Middle frontal gyrus (tissue), 1 donor: ENCODE results near the gene ZCCHC4.
"Not testable (repeated sequence)": the region's sequence is repeated elsewhere in the genome, so short reads cannot be mapped to it uniquely, and the experiment has no call there.

Experiments used
- DNase-seq: peaks from one replicate; pipeline ENCODE4 v3.0.0-alpha.2; 2015; ENCODE audit warnings: low spot score; ENCODE audit errors: extremely low spot score

Gene ZCCHC4

DNA sequence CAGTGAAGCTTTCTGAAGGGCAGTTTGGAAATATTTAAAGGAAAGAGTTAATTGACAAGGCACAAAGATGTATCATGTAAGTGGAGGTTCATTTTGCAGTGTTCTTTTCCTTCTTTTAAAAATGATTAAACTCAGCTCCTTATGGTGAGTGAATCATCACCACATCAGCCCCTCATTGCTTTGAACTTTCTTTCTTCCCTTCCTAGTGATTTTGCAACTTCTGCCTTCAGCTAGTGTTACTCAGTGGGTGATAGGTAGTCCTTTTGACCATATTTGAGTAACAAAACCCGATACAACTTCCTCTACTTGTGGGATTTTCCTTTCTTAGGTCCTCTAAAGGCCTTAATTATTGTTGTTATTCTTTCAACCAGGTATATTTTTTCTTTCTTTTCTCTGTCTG, 8.2 kb downstream of the ZCCHC4 start:
- DNase-seq: no peak

DNA sequence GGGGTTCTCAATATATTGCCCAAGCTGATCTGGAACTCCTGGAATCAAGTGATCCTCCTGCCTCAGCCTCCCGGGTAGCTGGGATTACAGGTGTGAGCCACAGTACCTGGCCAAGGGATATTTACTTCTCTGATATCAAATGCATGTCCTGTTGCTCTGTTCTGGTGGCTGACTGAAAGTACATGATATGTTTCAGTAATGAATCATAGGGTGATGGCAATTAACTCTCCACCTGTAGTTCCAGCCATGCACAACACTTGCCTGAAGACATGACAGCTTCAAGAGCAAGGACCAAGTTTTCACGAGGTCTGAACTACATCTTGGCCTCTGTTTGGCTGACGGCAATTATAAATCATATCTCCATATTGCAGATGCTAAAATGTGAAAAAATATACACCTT, 9.1 kb downstream of the ZCCHC4 start:
- DNase-seq: no peak

DNA sequence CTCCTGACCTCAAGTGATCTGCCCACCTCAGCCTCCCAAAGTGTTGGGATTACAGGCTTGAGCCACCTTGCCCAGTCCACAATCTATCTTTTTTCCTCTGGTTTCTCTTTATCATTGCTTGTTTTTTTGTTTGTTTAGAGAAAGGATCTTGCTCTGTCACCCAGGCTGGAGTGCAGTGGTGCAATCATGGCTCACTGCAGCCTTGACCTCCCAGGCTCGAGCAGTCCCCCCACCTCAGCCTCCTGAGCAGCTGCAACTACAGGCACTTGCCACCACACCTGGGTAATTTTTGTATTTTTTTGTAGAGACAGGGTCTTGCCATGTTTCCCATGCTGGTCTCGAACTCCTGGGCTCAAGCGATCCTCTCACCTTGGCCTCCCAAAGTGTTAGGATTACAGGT, 15.9 kb downstream of the ZCCHC4 start:
- not testable (repeated sequence) for DNase-seq

DNA sequence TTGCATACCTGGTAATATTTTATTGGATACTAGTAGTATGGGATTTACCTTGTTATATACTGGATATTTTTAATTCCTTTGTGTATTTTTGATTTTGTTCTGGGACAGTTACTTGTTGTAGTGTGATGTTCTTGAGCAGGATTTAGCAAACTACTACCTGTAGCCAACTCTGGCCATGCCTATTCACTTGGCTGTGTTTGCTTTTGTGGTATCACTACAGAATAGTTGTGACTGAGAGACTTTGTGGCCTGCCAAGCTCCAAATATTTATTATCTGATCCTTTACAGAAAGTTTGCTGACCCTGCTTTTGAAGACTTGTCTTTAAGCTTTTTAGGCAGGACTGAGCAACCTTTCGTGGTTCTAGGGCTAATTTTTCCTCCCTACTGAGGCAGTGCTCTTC, 17.8 kb downstream of the ZCCHC4 start:
- DNase-seq: no peak

DNA sequence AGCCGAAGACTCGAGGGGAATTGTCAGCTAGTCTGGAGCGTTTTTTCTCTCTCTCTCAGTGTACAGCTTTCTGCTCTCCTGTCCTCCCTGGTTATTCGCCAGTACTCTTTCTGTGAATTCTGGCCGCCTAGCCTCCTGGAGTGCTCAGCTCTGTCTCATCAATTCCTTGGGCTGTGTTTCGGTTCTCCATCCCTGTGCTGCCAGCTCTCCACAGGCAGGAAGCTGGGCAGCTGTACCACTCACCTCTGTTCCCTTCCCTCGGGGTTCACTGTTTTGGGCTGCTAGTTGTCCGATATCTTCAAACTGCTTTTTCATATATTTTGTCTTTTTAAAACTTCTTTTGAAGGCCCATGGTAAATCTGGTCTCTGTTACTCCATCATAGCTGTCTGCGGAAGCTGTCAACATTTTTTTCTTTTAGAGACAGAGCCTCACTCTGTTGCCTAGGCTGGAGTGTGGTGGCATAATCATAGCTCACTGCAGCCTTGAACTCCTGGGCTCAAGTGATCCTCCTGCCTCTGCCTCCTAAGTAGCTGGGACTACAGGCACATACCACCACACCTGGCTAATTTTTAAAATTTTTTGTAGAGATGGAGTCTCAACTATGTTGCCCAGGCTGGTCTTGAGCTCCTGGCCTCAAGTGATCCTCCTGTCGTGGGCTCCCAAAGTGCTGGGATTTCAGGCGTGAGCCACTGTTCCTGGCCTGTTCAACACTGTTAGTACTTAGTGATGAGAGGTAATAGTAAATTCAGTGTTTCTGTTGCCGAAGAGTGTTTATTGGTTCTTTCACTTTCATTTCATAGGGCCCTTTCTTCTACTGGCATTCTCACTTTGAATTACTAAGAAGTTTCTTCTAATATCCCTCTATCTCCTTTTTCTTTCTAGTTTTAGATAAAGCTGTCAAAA, 18.6 kb downstream of the ZCCHC4 start:
- DNase-seq: no peak

DNA sequence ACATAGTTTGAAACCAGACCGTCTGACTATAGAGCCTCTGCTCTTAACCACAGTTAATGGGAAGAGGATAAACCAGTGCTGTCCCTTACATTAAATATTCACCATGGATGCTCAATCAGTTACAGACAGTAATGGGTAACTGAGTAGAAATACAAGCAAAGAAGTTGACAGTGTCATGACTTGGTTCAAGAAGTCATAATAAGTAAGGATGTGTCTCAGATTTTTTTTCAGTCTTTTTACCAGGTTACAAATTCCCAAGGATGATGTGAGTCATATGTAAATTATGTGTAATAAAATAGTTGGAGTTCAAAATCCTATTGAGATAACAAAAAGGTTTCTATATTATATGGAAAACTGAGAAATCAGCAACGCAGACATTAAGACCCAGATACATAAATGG, 31.1 kb downstream of the ZCCHC4 start:
- no peak for DNase-seq

DNA sequence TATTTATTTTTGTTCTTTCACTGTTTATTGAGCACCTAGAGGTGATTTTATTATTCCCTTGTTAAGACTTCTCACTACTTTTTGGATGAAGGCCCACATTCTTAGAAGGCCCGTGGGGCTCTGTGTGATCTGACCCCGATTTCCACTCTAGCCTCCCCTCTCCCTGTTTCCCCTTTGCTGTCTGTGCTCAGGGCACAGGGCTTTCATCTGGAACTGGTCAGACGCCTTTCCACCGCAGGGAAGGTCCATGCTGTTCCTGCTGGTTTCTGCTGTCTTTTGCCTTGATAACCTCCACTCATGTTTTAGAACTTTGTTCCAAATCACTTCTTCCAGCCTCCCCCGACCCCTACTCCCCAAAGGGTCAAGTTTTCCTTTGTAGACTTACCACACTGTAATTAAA, 33.2 kb downstream of the ZCCHC4 start:
- DNase-seq: no peak

DNA sequence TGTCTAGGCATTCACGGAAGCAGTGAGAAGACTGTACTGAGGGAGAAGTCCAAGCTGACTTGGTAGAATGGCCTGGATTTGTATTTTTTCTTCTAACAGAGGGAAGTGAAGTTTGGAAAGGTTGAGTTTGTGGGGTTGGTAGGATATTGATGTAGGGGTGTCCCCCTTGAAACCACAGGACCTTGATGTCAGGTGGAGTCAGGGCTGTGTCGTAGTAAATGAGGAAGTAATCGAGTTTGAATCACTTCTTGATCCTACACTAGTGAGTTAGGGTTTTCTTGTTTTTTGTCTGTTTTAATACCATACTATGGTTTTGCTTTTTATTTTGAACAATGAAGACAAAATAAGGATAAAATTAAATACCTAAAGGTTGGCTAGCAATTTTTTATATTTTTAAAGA, 34.3 kb downstream of the ZCCHC4 start:
- no peak for DNase-seq

GRCh38 chr4:25347473-25347872, 34.9 kb downstream of the ZCCHC4 start:
- DNase-seq: no peak

DNA sequence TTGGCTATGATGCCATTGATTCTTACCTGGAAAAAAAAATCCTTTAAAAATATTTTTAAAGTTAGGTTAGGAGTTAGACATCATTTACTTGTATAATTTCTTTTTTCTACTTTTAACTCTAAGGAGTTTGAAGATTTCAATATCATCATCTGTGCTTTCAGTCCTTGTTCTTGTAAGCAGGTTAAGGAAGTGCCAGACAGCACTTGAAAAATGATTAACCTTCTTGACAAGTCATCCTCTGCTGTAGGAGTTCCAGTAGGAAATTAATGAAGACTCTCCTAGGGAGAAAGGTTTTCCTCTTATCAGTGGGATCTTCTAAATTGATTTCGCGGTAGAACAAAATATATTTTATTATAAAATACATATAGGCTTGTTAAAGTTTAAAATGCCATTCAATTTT, 35.4 kb downstream of the ZCCHC4 start:
- DNase-seq: no peak

- DNase-seq: no peak
These were observed 38.0 kb downstream of the ZCCHC4 start for GRCh38 chr4:25350561-25350960.

- no peak for DNase-seq
These were observed 39.3 kb downstream of the ZCCHC4 start for GRCh38 chr4:25351777-25352416.

DNA sequence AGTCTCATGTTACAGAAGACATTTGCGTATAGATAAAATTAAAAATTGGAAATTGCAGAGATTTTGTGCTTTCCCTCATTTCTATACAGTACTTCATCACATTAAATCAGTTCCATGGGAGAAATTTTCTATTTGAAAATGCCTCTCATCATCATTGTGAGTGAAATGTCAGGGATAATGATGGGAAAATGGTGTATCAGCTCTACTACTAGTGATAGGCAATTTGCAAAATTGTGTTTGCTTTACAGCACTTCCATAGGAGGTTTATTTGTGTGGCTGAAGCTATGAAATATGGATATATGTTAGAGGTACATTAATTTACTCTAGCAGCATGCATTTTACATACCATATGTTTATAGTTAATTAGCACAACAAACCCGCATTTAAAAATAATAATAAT, 43.5 kb downstream of the ZCCHC4 start:
- DNase-seq: no peak

GRCh38 chr4:25358515-25359275, 46.1 kb downstream of the ZCCHC4 start:
- DNase-seq: no peak

DNA sequence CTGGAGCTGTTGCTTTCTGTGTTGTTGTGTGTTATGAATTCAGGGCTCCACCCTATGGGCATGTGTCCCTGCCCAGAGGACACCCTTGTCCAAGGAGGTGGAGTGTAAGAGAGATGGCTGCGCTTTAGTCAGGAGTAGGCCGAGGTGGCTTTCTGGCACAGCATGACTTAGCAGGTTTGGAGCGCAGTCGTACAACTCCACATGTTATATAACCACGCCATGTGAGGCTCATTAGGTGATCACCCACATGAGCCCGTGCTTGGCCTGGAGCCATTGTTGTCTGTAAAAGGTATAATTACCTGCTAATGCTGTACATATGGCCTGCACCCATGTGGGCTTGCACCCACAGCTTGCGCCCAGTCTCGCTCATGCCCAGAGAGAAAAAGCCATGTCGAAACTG, 48.7 kb downstream of the ZCCHC4 start:
- no peak for DNase-seq

DNA sequence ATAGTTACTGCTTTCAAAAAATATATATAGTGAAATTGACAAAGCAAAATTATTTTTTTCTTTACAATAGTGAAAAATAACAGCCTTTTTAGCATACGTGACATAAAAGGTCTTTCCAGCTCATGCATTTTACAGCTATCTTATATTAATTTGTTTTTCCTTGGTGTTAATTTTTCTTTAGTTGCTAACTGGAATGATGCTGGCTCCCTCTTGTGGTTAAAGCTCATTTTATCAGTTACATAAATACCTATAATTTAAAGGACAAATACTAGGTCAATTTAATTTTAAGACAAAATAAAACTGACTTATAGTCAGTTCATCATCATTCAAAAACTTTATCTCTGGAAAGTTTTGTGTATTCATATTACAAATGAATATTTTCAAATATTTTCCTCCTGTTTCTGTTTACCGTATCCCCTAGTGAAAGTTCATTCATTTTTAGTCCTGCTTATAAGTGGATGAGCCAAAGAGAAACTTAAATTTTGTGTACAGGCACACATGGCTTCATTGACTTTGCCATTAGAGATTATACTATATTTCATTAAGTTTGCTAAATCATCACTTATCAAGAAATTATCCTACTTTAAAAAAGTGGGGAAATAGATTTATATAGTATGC, 54.5 kb downstream of the ZCCHC4 start:
- DNase-seq: no peak

DNA sequence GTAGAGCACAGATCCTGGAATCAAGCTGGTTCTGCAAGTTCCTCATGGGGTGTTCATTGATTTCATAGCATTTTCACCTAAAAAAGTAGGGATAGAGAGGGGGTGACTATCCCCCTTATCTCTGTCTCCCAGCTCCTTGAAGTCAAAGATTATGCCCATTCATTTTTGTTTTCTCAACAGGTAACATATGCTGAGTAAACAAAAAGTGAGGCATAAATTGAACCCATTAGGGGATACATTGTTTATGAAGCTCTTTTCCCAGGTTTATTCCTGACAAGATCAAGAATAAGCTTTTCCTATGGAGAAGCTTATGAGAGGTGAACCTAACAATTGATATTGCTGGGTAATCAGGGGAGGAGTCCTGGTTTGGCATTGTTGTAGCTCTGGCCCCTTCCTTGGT, 55.3 kb downstream of the ZCCHC4 start:
- no peak for DNase-seq

GRCh38 chr4:25368315-25368714, 55.7 kb downstream of the ZCCHC4 start:
- DNase-seq: no peak

DNA sequence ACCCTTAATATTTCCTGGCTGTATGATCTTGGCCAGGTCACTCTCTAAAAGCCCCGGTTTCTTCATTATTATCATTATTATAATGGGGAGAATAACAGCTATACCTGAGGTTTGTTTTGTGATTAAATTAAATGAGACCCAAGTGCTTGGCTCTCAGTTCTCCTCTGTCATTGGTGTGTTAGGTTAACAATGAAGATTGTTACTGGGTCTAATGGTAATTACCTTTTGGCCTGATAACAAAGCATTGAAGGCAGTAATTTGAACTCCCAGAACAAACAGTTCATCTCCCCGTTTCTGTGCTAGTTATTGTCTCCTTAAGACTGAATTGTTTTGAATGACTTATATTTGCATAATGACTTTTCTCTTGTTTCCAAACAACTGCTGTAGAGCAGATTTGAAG, 57.7 kb downstream of the ZCCHC4 start:
- no peak for DNase-seq

- not testable (repeated sequence) for DNase-seq
These were observed 60.0 kb downstream of the ZCCHC4 start for GRCh38 chr4:25372549-25372948.

GRCh38 chr4:25376754-25377571, 64.4 kb downstream of the ZCCHC4 start, which contains the start of gene ANAPC4:
TSS of gene ANAPC4 (plus strand) at chr4:25377263. CDS start at chr4:25377428, 165 bp downstream.
- DNase-seq: peak; percentile 65
